C1 segment of cervical spinal cord (tissue), 14 donors: ENCODE measurements around the gene TIMM29.

Experiments
- DNase-seq, 14 donors: peaks; one replicate each; lab custom pipeline; 2025; lab: John Stamatoyannopoulos, UW

TIMM29 gene

GRCh38 chr19:10911579-10912363 is 16.8 kb upstream of the TIMM29 start:
- DNase-seq: peak in 1 of 14 donors; percentile 60

DNA sequence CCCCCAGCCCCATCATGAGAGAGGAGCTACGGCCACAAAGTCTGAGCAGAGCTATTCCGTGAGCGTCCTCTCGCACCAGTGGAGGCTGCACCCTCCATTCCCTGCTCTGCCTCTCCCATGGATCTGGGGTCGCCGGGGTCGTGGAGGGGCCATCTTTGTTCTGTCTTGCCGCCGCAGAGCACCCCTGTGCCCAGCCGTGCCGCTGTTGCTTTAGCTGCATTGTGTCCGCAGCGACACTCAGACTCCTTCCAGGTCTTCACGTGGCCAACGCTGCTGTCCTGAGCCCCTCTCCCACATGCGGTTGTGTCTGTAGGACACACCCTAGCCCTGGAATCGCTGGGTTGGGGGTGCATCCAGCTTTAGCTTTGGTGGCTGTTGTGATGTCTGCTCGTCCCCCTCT is 16.0 kb upstream of the TIMM29 start:
- no peak for DNase-seq

GRCh38 chr19:10913716-10914340 is 14.8 kb upstream of the TIMM29 start:
- DNase-seq: no peak

DNA sequence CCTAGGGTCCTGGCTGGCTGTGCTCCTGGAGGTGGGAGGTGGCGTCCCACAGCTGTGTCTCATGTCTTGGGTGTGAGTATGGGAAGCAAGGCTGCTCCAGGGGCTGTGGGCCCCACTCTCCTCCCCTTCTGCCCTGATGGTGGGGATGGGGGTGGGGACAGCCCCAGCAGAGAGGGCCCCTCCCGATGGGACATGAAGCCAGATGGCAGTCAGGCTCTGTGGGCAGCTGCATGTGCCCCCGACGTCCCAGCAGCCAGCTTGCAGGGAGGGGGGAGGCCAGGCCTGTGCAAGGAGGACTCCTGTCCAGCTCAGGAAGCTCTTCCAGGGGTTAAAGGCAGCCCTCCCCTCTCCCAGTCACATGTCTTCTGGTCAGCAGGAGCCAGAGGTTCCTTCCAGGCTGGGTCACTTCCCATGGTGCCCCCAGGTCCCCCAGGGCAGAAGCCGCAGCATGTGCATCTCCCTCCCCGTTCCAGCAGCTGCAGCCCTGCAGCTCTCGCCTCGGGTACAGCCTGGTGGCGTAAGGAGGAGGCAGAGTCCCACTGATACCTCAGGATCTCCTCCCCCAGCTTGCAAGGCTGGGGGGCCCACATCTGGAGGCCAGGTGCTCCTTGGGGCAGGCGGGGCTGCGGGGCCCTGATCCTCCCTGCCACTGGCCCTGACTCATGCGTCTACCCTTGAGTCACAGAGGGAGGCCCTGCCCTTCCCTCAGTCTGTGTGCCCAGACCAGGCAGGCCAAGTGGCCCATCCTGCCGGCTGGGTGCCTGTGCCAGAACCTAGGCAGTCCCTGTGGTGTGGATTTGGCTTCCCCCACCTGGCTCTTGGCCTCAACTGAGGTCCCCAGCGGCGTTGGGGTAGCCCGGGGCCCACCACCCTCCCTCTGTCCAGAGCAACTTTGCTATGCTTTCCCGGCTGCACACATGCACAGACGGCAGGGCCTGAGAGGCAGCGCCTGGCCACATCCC is 13.2 kb upstream of the TIMM29 start:
- no peak for DNase-seq

GRCh38 chr19:10916602-10917001 is 12.0 kb upstream of the TIMM29 start:
- no peak for DNase-seq

DNA sequence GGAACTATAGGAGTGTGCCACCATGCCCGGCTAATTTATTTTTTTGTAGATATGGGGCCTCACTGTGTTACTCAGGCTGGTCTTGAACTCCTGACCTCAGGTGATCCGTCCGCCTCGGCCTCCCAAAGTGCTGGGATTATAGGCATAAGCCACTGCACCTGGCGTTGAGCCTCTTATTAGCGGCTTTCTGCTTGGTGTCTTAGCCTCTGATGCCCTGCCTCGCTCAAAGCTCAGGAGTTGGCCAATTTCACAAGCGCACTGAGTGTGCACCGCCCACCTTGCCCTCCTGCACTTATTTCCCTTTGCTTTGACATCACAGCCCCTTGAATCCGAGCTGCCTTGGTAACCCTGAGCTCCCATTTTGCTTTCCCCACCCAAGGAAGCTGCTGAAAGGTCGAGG is 10.3 kb upstream of the TIMM29 start:
- DNase-seq: no peak

GRCh38 chr19:10919352-10920287 is 9.0 kb upstream of the TIMM29 start:
- DNase-seq: no peak

DNA sequence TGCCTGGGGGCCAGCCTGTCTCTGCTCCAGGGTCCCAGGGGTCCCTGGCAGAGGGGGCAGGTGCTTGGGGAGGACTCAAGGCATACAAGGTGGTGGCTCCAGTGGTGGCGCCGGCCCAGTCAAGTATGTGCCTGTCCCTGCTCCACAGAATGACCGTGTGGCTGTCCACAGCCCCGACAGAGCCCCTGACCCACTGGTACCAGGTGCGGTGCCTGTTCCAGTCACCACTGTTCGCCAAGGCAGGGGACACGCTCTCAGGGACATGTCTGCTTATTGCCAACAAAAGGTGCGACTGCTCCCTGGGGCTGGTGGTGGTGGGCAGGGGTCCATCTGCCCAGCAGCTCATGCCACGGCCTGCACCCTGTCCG is 8.3 kb upstream of the TIMM29 start:
- DNase-seq: no peak

DNA sequence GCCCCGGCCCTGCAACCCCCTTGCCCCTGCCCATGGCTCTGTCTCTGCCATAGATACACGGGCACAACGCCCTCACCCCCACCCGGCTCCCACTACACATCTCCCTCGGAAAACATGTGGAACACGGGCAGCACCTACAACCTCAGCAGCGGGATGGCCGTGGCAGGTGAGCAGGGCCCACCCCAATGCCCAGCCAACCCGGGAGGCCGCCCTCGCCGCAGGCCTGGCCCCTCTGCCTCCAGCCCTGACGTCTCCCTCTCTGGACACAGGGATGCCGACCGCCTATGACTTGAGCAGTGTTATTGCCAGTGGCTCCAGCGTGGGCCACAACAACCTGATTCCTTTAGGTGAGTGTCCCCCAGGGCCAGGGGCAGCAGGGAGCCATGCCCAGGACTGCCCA is 7.8 kb upstream of the TIMM29 start:
- DNase-seq: no peak

DNA sequence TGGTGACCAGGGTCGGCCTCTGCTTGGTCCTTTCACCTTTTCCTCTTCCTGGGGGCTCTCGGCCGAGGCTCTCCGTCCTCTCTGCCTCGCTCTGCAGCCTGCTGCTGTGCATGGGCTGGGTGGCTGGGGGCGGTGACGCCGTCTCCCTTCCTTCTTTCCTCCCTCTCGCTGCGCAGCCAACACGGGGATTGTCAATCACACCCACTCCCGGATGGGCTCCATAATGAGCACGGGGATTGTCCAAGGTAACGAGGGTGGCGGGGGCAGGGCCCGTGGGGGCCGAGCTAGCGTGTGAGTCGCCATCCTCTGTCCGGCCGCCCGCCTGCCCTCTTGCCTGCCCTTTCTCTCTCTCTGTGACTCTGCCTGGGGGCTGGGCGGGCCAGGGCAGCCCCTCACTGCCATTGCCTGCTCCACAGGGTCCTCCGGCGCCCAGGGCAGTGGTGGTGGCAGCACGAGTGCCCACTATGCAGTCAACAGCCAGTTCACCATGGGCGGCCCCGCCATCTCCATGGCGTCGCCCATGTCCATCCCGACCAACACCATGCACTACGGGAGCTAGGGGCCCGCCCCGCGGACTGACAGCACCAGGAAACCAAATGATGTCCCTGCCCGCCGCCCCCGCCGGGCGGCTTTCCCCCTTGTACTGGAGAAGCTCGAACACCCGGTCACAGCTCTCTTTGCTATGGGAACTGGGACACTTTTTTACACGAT is 7.3 kb upstream of the TIMM29 start:
- no peak for DNase-seq

DNA sequence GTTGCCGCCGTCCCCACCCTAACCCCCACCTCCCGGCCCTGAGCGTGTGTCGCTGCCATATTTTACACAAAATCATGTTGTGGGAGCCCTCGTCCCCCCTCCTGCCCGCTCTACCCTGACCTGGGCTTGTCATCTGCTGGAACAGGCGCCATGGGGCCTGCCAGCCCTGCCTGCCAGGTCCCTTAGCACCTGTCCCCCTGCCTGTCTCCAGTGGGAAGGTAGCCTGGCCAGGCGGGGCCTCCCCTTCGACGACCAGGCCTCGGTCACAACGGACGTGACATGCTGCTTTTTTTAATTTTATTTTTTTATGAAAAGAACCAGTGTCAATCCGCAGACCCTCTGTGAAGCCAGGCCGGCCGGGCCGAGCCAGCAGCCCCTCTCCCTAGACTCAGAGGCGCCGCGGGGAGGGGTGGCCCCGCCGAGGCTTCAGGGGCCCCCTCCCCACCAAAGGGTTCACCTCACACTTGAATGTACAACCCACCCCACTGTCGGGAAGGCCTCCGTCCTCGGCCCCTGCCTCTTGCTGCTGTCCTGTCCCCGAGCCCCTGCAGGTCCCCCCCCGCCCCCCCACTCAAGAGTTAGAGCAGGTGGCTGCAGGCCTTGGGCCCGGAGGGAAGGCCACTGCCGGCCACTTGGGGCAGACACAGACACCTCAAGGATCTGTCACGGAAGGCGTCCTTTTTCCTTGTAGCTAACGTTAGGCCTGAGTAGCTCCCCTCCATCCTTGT is 6.5 kb upstream of the TIMM29 start:
- no peak for DNase-seq

DNA sequence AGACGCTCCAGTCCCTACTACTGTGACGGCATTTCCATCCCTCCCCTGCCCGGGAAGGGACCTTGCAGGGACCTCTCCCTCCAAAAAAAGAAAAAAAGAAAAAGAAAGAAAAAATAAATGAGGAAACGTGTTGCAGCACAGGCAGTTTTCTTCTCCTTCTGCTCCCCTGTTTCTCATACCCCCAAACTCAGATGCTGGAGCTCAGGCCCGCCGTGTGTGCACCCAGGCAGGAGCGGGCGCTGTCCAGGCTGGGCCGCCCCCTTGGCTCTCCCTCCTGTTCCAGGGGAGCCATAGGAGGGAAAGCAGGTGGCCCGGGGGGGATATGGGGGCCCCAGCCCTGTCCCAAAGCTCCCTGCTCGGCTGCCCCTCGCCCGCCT is 6.0 kb upstream of the TIMM29 start:
- DNase-seq: no peak

DNA sequence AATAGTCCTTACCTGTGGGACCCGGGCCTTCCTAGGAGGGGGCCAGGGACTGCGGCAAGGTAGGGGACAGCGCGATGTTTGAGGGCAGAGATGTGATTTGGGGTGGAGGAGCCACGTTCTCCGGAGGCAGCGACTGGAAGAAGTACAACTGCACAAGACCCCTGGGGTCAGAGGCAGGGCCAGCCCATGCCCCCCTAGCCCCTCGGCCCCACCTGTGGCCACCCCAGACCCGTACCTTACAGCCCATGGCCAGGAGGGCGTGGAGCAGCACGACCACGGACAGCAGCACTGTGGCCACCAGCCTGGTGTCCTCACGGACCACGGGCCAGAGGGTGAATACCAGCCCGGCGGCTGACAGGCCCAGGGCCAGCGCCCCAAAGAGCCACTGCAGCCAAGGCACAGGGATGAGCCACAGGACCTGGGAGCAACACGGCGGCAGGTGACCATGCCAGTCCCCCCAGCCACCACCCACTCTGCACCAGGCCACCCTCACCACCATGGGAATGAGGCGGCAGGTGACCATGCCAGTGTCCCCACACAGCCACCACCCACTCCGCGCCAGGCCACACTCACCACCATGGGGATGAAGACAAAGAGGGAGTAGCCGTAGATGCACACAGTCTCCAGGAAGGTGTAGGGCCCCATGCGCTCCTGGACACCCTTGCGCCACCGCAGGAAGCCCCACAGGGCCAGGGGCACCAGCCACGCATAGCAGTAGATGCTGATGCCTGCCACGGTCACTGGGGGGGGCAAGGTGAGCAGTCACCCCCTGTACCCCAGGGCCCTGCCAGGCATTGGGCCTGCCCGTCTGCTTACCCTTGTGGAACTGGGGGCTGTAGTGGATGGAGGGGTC is 5.1 kb upstream of the TIMM29 start:
- no peak for DNase-seq

DNA sequence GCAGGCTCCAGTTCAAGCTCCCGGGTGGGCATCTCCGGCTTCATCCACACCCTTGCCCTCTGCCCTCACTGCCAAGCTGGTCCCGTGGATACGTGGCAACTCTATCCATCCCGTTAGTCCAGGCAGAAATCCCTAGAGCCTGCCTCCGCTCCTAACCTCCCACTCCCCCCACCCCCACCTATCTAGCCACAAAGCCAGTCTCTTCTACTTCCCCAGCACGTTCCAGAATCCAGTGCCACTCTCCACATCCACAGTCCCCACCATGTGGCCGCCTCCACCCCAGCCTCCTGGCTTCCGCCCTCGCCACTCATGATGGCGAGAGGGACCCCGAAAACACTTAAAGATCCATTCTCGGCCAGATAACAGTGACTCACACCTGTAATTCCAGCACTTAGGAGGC is 4.0 kb upstream of the TIMM29 start:
- DNase-seq: no peak

- DNase-seq: peak in 1 of 14 donors; percentile 52
Measured at GRCh38 chr19:10927730-10928562, 665 bp upstream of the TIMM29 start.

GRCh38 chr19:10929402-10929794 is 787 bp downstream of the TIMM29 start:
- DNase-seq: no peak

DNA sequence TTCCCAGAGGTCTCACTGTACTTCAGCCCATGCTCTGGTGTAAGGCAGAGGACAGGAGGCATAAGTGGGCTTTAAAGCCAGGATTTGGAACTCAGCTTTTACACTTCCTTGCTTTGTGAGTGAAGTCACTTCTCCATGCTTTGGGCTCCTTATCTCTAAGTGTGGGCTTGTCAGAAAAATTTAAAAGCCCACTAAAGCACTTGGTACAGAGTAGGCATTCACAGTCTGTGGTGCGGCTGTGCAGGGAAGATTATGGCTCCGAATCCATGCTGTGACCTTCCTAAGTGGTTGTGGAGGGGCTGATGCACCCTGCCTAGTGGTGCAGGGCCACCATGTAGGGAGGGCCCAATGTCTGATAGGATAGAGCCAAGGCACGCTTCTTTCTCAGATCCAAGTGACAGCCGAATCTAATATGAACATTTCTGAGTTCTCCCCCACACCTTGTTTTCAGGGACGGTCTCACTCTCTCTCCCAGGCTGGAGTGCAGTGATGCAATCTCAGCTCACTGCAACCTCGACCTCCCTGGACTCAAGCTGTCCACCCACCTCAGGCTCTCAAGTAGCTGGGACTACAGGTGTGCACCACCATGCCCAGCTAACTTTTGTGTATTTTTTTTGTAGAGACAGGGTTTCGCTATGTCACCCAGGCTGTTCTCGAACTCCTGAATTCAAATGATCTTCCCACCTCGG is 6.9 kb downstream of the TIMM29 start:
- no peak for DNase-seq
